DOHH2 (cell line): ENCODE data around the gene ST3GAL2.
A peak's percentile ranks its signal among the peaks of the same experiment; 100 is the strongest.

Source experiments
- H3F3A ChIP-seq: fragments of 200-600 bp; sonication (generic), shearing (Covaris generic); 2 replicates; pipeline ENCODE4 v1.6.0; 2016; ENCODE audit warnings: antibody characterized with exemption, mild to moderate bottlenecking; ENCODE audit not compliant: control insufficient read depth, insufficient read depth
- H3K27ac ChIP-seq: fragments of 200-600 bp; sonication (generic); 2 replicates; pipeline ENCODE4 v1.5.1; 2014; ENCODE audit warnings: low read depth, mild to moderate bottlenecking, low read length, moderate library complexity
- H3K27me3 ChIP-seq: fragments of 200-600 bp; sonication (generic); 2 replicates; pipeline ENCODE4 v1.6.1; 2014; ENCODE audit warnings: mild to moderate bottlenecking, low read length, mixed read lengths; ENCODE audit not compliant: control insufficient read depth
- H3K36me3 ChIP-seq: fragments of 200-600 bp; sonication (generic); 2 replicates; pipeline ENCODE4 v1.6.1; 2014; ENCODE audit warnings: mild to moderate bottlenecking, low read length, moderate library complexity, mixed read lengths; ENCODE audit not compliant: control insufficient read depth
- H3K4me1 ChIP-seq: fragments of 200-600 bp; sonication (generic); 2 replicates; pipeline ENCODE4 v1.6.1; 2014; ENCODE audit warnings: mild to moderate bottlenecking, low read length, mixed read lengths; ENCODE audit not compliant: control insufficient read depth
- H3K4me2 ChIP-seq: fragments of 200-600 bp; sonication (generic); 2 replicates; pipeline ENCODE4 v1.6.0; 2014; ENCODE audit warnings: mild to moderate bottlenecking, low read length, moderate library complexity
- H3K4me3 ChIP-seq: fragments of 200-600 bp; sonication (generic); 2 replicates; pipeline ENCODE4 v1.5.1; 2014; ENCODE audit warnings: mild to moderate bottlenecking, low read length, mixed read lengths
- H3K79me2 ChIP-seq: fragments of 200-600 bp; sonication (generic); 2 replicates; pipeline ENCODE4 v1.6.1; 2014; ENCODE audit warnings: mild to moderate bottlenecking, low read length, mixed read lengths; ENCODE audit not compliant: control insufficient read depth
- H3K9me2 ChIP-seq: fragments of 200-600 bp; sonication (generic); replicated peaks from 2 replicates; pipeline ENCODE4 v1.6.1; 2014; ENCODE audit warnings: mild to moderate bottlenecking, low read length, mixed read lengths; ENCODE audit not compliant: control insufficient read depth
- H3K9me3 ChIP-seq: fragments of 200-600 bp; sonication (generic); 2 replicates; pipeline ENCODE4 v1.6.1; 2014; ENCODE audit warnings: antibody characterized with exemption, low read length, mixed read lengths; ENCODE audit not compliant: control insufficient read depth, insufficient read depth
- H4K20me1 ChIP-seq: fragments of 200-600 bp; sonication (generic); 2 replicates; pipeline ENCODE4 v1.6.0; 2014; ENCODE audit warnings: low read depth, mild to moderate bottlenecking, antibody characterized with exemption, low read length, moderate library complexity; ENCODE audit not compliant: control insufficient read depth, insufficient read depth
- EZH2phosphoT487 ChIP-seq: fragments of 200-600 bp; sonication (generic); IDR thresholded peaks from 2 replicates; pipeline ENCODE4 v1.6.1; 2017; ENCODE audit warnings: borderline replicate concordance, mild to moderate bottlenecking, antibody characterized with exemption, low read length, moderate library complexity, mixed read lengths
- TF ChIP-seq, protein P1 (sequence below): fragments of 200-600 bp; sonication (generic); IDR thresholded peaks from one replicate; pipeline ENCODE4 v1.5.1; 2014; ENCODE audit warnings: antibody characterized with exemption, mild to moderate bottlenecking, low read depth, low read length; ENCODE audit not compliant: poor library complexity, severe bottlenecking

Gene ST3GAL2

DNA sequence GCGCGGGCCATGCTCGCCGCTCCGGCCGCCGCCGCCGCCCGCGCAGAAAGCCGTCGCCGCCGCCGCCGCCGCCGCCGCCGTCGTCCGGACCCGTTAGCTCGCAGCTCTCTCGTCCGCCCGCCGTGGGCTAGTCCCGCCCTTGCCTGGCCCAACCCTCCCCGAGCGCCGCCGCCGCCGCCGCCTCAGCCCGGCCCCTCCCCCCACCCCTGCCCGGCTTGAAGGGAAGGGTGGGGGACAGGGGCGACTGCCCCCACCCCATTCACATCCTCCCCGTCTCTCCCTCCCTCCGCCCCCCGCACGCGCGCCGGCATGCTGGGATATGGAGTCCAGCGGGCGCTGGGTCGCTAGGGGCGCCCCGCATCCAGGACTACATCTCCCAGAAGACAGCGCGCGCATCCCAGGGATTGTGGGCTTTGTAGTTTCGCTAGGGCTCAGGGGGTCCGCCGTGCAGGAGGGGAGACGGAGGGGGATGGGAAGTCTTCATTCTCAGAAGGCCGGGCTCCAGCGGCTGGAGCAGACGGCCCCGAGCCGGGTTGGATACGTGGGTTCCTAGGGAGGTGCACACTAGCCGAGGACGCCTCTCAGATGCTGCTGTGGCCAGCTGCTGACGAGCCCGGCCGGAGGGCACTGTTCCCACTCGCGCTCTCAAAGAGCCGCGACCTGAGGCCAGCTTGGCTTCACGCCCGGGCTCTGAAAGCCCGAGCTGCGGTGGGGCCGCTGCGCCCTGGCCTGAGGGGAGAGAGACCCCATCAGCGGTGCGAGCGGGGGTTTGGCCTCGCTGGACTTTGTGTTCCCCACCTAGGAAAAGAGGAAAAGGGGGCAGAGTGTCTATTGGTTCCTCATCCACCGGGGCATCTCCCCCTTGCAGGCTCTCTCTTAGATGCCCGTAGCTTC is at the start of gene ST3GAL2:
Gene ST3GAL2, minus strand, starts transcription at position 132 of the 894 bp plus-strand sequence. CDS start 40,570 bp downstream, outside the sequence.
- Histone ChIP-seq H3K79me2 (peaks cover 41% of the 10 kb centered on the region), H3K4me1 (peaks cover 36% of the 10 kb centered on the region), H3K4me3 (peak within 1 kb of the TSS; percentile 100), H3K27me3 (no peaks in the 10 kb centered on the region), H3K27ac (peak within 1 kb of the TSS; percentile 72), H4K20me1 (no peaks in the 10 kb centered on the region), H3K4me2 (peak within 1 kb of the TSS; percentile 98), H3K9me2 (no peaks in the 10 kb centered on the region), H3F3A (peaks cover 3% of the 10 kb centered on the region; the same call in 1 of the 2 replicates), H3K36me3 (peaks cover 24% of the 10 kb centered on the region), H3K9me3 (no peaks in the 10 kb centered on the region)
- TF ChIP-seq, protein P1, sequence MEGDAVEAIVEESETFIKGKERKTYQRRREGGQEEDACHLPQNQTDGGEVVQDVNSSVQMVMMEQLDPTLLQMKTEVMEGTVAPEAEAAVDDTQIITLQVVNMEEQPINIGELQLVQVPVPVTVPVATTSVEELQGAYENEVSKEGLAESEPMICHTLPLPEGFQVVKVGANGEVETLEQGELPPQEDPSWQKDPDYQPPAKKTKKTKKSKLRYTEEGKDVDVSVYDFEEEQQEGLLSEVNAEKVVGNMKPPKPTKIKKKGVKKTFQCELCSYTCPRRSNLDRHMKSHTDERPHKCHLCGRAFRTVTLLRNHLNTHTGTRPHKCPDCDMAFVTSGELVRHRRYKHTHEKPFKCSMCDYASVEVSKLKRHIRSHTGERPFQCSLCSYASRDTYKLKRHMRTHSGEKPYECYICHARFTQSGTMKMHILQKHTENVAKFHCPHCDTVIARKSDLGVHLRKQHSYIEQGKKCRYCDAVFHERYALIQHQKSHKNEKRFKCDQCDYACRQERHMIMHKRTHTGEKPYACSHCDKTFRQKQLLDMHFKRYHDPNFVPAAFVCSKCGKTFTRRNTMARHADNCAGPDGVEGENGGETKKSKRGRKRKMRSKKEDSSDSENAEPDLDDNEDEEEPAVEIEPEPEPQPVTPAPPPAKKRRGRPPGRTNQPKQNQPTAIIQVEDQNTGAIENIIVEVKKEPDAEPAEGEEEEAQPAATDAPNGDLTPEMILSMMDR: no peak
- no peak for TF ChIP-seq EZH2phosphoT487

- H3K27ac ChIP-seq: no peak overlapping the region; the same call in 1 of the 2 replicates
- no peak overlapping the region for H3K4me3 ChIP-seq
- TF ChIP-seq EZH2phosphoT487: no peak
- TF ChIP-seq, protein P1: no peak
- H3F3A ChIP-seq: peaks cover 13% of the 10 kb centered on the region
- H4K20me1 ChIP-seq: no peaks in the 10 kb centered on the region
- H3K79me2 ChIP-seq: no peaks in the 10 kb centered on the region
- no peak overlapping the region for H3K4me2 ChIP-seq
- peaks cover 38% of the 10 kb centered on the region for H3K36me3 ChIP-seq
- no peaks in the 10 kb centered on the region for H3K9me2 ChIP-seq
- H3K27me3 ChIP-seq: no peaks in the 10 kb centered on the region
- H3K4me1 ChIP-seq: peaks cover 49% of the 10 kb centered on the region
- H3K9me3 ChIP-seq: no peaks in the 10 kb centered on the region
Observed at GRCh38 chr16:70484867-70485266, 46.0 kb upstream of the ST3GAL2 start.

- peak overlapping the region; percentile 41 for H3K4me3 ChIP-seq
- no peaks in the 10 kb centered on the region for H3K9me2 ChIP-seq
- no peaks in the 10 kb centered on the region for H3K27me3 ChIP-seq
- H4K20me1 ChIP-seq: no peaks in the 10 kb centered on the region
- no peaks in the 10 kb centered on the region for H3K79me2 ChIP-seq
- H3K4me2 ChIP-seq: peak overlapping the region; percentile 61
- no peaks in the 10 kb centered on the region for H3K9me3 ChIP-seq
- peak overlapping the region; percentile 92 for H3K27ac ChIP-seq
- H3K36me3 ChIP-seq: peaks cover 48% of the 10 kb centered on the region
- TF ChIP-seq EZH2phosphoT487: no peak
- TF ChIP-seq, protein P1: no peak
- H3F3A ChIP-seq: peaks cover 13% of the 10 kb centered on the region
- H3K4me1 ChIP-seq: peaks cover 61% of the 10 kb centered on the region
Observed at GRCh38 chr16:70483426-70483825, 44.5 kb upstream of the ST3GAL2 start.
